ENCODE measurements around the gene CCL25. TPM values are rescaled to one million over a fixed set of nuclear protein-coding genes. Genes with fewer than 3 reads are reported as not detected.

CCL25 gene
- total RNA-seq, 2 donors from 2014 or later, result not detected

DNA sequence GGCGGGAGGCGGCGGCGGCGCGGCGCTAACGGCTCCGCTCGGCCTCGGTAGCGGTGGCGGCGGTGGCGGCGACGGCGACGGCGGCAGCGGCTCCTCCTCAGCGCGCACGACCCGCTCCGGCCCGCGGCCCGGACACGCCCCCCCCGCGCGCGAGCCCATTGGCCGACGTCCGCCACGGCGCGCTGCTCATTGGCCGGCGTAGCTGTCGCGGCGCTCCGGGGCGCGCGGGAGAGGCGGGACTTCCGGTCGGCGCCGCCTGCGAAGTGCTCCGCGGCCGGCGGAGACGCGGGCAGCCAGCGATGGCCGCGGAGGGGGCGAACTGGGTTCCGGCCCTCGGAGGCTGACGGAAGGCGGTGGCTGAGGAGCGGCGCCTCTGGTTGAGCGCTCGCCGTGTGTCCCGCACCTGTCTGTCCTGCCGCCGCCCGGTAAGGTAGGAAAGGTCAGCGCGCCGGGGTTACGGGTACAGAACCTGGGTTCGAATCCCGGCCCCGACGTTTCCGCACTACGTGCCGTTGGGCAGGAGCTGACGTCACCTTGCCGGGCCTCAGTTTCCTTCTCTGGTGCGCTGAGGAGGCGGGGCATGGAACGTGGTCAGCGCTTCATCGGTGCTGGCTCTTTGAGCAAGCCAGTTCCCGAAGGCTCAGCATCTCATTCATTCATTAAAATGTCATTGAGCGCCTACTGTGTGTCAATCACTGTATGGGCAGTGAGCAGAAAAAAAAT is 46.9 kb upstream of the CCL25 start, which contains the start of gene ELAVL1:
TSS of gene ELAVL1 (minus strand) at position 108 of the 723 bp plus-strand sequence. CDS start 13,826 bp downstream, outside the sequence.
- peaks cover 27% of the 10 kb centered on the region for H3K4me1 Mint-ChIP-seq
- no peaks in the 10 kb centered on the region for H3K27me3 Mint-ChIP-seq (ENCODE audit: insufficient read depth)

DNA sequence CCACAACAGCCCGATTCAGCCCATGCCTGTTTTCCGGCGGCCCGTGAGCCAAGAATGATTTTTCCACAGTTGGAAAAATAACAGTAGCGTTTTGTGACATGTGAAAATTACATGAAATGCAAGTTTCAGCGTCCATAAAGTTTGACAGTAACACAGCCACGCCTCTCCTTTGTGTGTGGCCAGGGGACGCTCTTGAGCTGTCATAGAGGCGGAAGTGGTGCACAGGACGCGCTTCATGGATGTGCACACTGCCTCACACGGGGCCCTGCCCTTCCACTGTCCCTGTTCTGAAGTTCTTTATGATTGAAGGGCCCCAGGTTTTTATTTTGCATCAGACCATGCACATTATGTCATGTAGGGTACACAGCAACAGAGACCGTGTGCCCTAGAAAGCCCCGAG is 34.8 kb upstream of the CCL25 start:
- Histone ChIP-seq H3K27me3 (ENCODE audit: control insufficient read depth, insufficient read depth, low read length, poor library complexity, severe bottlenecking) (no peaks in the 10 kb centered on the region), H3K36me3 (ENCODE audit: control insufficient read depth, insufficient read depth, low read length) (peaks cover 3% of the 10 kb centered on the region), H3K4me1 (ENCODE audit: control insufficient read depth, insufficient read depth, low read length) (no peaks in the 10 kb centered on the region), H3K9me3 (ENCODE audit: control insufficient read depth, low read length) (no peaks in the 10 kb centered on the region), H3K9ac (ENCODE audit: extremely low read depth, low read length, poor library complexity, severe bottlenecking) (no peak overlapping the region), H3K27ac (ENCODE audit: low read depth, low read length) (no peak overlapping the region), H3K4me3 (ENCODE audit: low read length) (no peak overlapping the region)
- Mint-ChIP-seq H3K9me3 (no peaks in the 10 kb centered on the region), H3K4me1 (no peaks in the 10 kb centered on the region), H3K4me3 (no peak overlapping the region), H3K27me3 (ENCODE audit: insufficient read depth) (peaks cover under 1% of the 10 kb centered on the region), H3K27ac (no peak overlapping the region), H3K36me3 (ENCODE audit: low read depth) (peaks cover 5% of the 10 kb centered on the region)
- DNase-seq, result peak; percentile 60
- WGBS, 2 experiments (ENCODE audit: insufficient coverage in 1 of 2, insufficient read length in 1 of 2), result 88 to 91% methylated on average over 14 of the region's 14 CpGs
- TF ChIP-seq, protein P1, sequence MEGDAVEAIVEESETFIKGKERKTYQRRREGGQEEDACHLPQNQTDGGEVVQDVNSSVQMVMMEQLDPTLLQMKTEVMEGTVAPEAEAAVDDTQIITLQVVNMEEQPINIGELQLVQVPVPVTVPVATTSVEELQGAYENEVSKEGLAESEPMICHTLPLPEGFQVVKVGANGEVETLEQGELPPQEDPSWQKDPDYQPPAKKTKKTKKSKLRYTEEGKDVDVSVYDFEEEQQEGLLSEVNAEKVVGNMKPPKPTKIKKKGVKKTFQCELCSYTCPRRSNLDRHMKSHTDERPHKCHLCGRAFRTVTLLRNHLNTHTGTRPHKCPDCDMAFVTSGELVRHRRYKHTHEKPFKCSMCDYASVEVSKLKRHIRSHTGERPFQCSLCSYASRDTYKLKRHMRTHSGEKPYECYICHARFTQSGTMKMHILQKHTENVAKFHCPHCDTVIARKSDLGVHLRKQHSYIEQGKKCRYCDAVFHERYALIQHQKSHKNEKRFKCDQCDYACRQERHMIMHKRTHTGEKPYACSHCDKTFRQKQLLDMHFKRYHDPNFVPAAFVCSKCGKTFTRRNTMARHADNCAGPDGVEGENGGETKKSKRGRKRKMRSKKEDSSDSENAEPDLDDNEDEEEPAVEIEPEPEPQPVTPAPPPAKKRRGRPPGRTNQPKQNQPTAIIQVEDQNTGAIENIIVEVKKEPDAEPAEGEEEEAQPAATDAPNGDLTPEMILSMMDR (conservative IDR thresholded peaks at IDR 0.05), result peak; percentile 64

More for the DNA sequence above, 46.9 kb upstream of the CCL25 start, which contains the start of gene ELAVL1:
- no peaks in the 10 kb centered on the region for H3K9me3 Mint-ChIP-seq
- peaks cover 10% of the 10 kb centered on the region for H3K36me3 Mint-ChIP-seq (ENCODE audit: low read depth)
- peak within 1 kb of the TSS; percentile 87 for H3K27ac ChIP-seq (ENCODE audit: low read depth, low read length)
- H3K27ac Mint-ChIP-seq, result peak within 1 kb of the TSS; percentile 87
- peak within 1 kb of the TSS; percentile 98 for H3K4me3 ChIP-seq (ENCODE audit: low read length)
- WGBS, 2 experiments (ENCODE audit: insufficient coverage in 1 of 2, insufficient read length in 1 of 2), result 1% methylated on average over 51 to 97 of the region's 98 CpGs
- H3K4me1 ChIP-seq (ENCODE audit: control insufficient read depth, insufficient read depth, low read length), result peaks cover 3% of the 10 kb centered on the region
- peak within 1 kb of the TSS; percentile 91 for H3K4me3 Mint-ChIP-seq
- H3K36me3 ChIP-seq (ENCODE audit: control insufficient read depth, insufficient read depth, low read length), result peaks cover 12% of the 10 kb centered on the region
- peak within 1 kb of the TSS; percentile 83 for H3K9ac ChIP-seq (ENCODE audit: extremely low read depth, low read length, poor library complexity, severe bottlenecking)
- no peaks in the 10 kb centered on the region for H3K9me3 ChIP-seq (ENCODE audit: control insufficient read depth, low read length)
- TF ChIP-seq, protein P1 (conservative IDR thresholded peaks at IDR 0.05), result no peak
- DNase-seq, result peak; percentile 94
- H3K27me3 ChIP-seq (ENCODE audit: control insufficient read depth, insufficient read depth, low read length, poor library complexity, severe bottlenecking), result no peaks in the 10 kb centered on the region

DNA sequence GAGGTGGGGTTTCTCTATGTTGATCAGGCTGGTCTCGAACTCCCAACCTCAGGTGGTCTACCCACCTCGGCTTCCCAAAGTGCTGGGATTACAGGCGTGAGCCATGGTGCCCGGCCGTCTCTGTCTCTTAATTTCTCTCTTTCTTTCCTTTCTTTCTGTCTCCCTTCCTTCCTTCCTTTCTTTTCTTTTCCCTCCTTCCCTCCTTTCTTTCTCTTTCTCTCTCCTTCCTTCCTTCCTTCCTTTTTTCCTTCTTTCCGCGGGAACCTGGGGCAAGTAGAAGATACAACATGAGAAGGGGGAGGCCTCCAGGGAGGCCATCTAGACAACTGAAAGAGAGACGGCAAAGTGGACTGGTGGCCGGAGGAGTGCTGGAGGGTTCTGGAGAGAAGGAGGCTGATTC is 31.9 kb upstream of the CCL25 start:
- Mint-ChIP-seq H3K4me1 (peaks cover 3% of the 10 kb centered on the region), H3K27me3 (ENCODE audit: insufficient read depth) (peaks cover 4% of the 10 kb centered on the region), H3K36me3 (ENCODE audit: low read depth) (peaks cover 2% of the 10 kb centered on the region), H3K4me3 (no peak overlapping the region), H3K27ac (no peak overlapping the region), H3K9me3 (no peaks in the 10 kb centered on the region)
- Histone ChIP-seq H3K9me3 (ENCODE audit: control insufficient read depth, low read length) (no peaks in the 10 kb centered on the region), H3K27me3 (ENCODE audit: control insufficient read depth, insufficient read depth, low read length, poor library complexity, severe bottlenecking) (no peaks in the 10 kb centered on the region), H3K9ac (ENCODE audit: extremely low read depth, low read length, poor library complexity, severe bottlenecking) (no peak overlapping the region), H3K36me3 (ENCODE audit: control insufficient read depth, insufficient read depth, low read length) (no peaks in the 10 kb centered on the region), H3K27ac (ENCODE audit: low read depth, low read length) (no peak overlapping the region), H3K4me1 (ENCODE audit: control insufficient read depth, insufficient read depth, low read length) (no peaks in the 10 kb centered on the region), H3K4me3 (ENCODE audit: low read length) (no peak overlapping the region)
- no peak for DNase-seq
- 93 to 97% methylated on average over 5 to 9 of the region's 9 CpGs for WGBS, 2 experiments (ENCODE audit: insufficient coverage in 1 of 2, insufficient read length in 1 of 2)
- TF ChIP-seq, protein P1 (conservative IDR thresholded peaks at IDR 0.05), result no peak

Measured in endodermal cell (in vitro differentiated cells).